GM23338 (cell line): ENCODE results near the gene PLD5. TPM values are rescaled to one million over a fixed set of nuclear protein-coding genes. Genes with fewer than 3 reads are reported as not detected.

Source experiments
- ATAC-seq: fragments of 200-7000 bp; cut with Tn5 transposase; 3 replicates; pipeline ENCODE4 v1.9.1; 2020
- DNase-seq: peaks from one replicate; pipeline ENCODE4 v3.0.0-alpha.2; 2015; ENCODE audit warnings: low spot score
- H2AFZ ChIP-seq: fragments of 200-600 bp; sonication (generic); 2 replicates; pipeline ENCODE4 v1.8.0; 2016; ENCODE audit warnings: antibody characterized with exemption, mild to moderate bottlenecking, moderate library complexity
- H3F3A ChIP-seq: fragments of 200-600 bp; sonication (generic); replicated peaks from 2 replicates; pipeline ENCODE4 v1.8.0; 2017; ENCODE audit warnings: antibody characterized with exemption, mixed run types, low read depth
- H3K27ac ChIP-seq: fragments of 200-600 bp; sonication (generic); 2 replicates; pipeline ENCODE4 v1.6.1; 2016; ENCODE audit warnings: low read depth
- H3K27me3 ChIP-seq: fragments of 200-600 bp; sonication (generic); 2 replicates; pipeline ENCODE4 v1.8.0; 2016; ENCODE audit warnings: mild to moderate bottlenecking, mixed run types, moderate library complexity; ENCODE audit not compliant: insufficient read depth
- H3K36me3 ChIP-seq: fragments of 200-600 bp; sonication (generic); 2 replicates; pipeline ENCODE4 v1.8.0; 2016; ENCODE audit warnings: mild to moderate bottlenecking; ENCODE audit not compliant: insufficient read depth
- H3K4me1 ChIP-seq: fragments of 200-600 bp; sonication (generic); 2 replicates; pipeline ENCODE4 v1.8.0; 2016; ENCODE audit warnings: mild to moderate bottlenecking, moderate library complexity; ENCODE audit not compliant: insufficient read depth
- H3K4me2 ChIP-seq: fragments of 200-600 bp; sonication (generic); 2 replicates; pipeline ENCODE4 v1.7.1; 2017; ENCODE audit warnings: mixed run types
- H3K4me3 ChIP-seq: fragments of 200-600 bp; sonication (generic); 2 replicates; pipeline ENCODE4 v1.6.1; 2016; ENCODE audit warnings: mixed run types
- H3K79me2 ChIP-seq: fragments of 200-600 bp; sonication (generic); replicated peaks from 2 replicates; pipeline ENCODE4 v1.8.0; 2017; ENCODE audit warnings: mild to moderate bottlenecking; ENCODE audit not compliant: insufficient read depth
- H3K9me2 ChIP-seq: fragments of 200-600 bp; sonication (generic); 2 replicates; pipeline ENCODE4 v1.8.0; 2017; ENCODE audit not compliant: insufficient read depth
- H4K20me1 ChIP-seq: fragments of 200-600 bp; sonication (generic); replicated peaks from 2 replicates; pipeline ENCODE4 v1.8.0; 2017; ENCODE audit warnings: mild to moderate bottlenecking; ENCODE audit not compliant: insufficient read depth
- H3K27ac Mint-ChIP-seq: 2 replicates; pipeline ENCODE4 v1.8.0; 2020; ENCODE audit warnings: inconsistent platforms, mild to moderate bottlenecking, moderate library complexity, mixed read lengths
- H3K27me3 Mint-ChIP-seq: 3 replicates; pipeline ENCODE4 v1.8.0; 2022; ENCODE audit warnings: low read depth, mild to moderate bottlenecking, moderate library complexity, mixed read lengths, inconsistent platforms; ENCODE audit not compliant: insufficient read depth, poor library complexity
- H3K36me3 Mint-ChIP-seq: 3 replicates; pipeline ENCODE4 v1.8.0; 2021; ENCODE audit warnings: low read depth, mild to moderate bottlenecking, inconsistent platforms, moderate library complexity, mixed read lengths
- H3K4me1 Mint-ChIP-seq: 3 replicates; pipeline ENCODE4 v1.8.0; 2020; ENCODE audit warnings: mild to moderate bottlenecking, inconsistent platforms, mixed read lengths
- H3K4me3 Mint-ChIP-seq: 3 replicates; pipeline ENCODE4 v1.8.0; 2021; ENCODE audit warnings: moderate library complexity, mild to moderate bottlenecking, inconsistent platforms, mixed read lengths
- H3K9me3 Mint-ChIP-seq: 3 replicates; pipeline ENCODE4 v1.8.0; 2020; ENCODE audit warnings: moderate library complexity, mild to moderate bottlenecking, inconsistent platforms, mixed read lengths
- CREB1 ChIP-seq: fragments of 250-450 bp; sonication (Bioruptor Pico); IDR thresholded peaks from 2 replicates; pipeline ENCODE4 v1.5.0; 2020; ENCODE audit warnings: low read depth, mild to moderate bottlenecking, moderate library complexity
- EZH2 ChIP-seq: fragments of 200-600 bp; sonication (generic); IDR thresholded peaks from one replicate; pipeline ENCODE4 v1.8.0; 2017; ENCODE audit warnings: antibody characterized with exemption, mild to moderate bottlenecking, low read depth; ENCODE audit not compliant: unreplicated experiment
- EZH2phosphoT487 ChIP-seq: fragments of 200-600 bp; sonication (generic); IDR thresholded peaks from one replicate; pipeline ENCODE4 v1.8.1; 2018; ENCODE audit warnings: antibody characterized with exemption; ENCODE audit not compliant: unreplicated experiment
- JUNB ChIP-seq: IDR thresholded peaks from one replicate; pipeline ENCODE4 v1.6.1; 2016; ENCODE audit warnings: antibody characterized with exemption; ENCODE audit not compliant: unreplicated experiment
- NANOG ChIP-seq: IDR thresholded peaks from 2 replicates; pipeline ENCODE4 v1.6.1; 2016; ENCODE audit warnings: antibody characterized with exemption, borderline replicate concordance
- POLR2AphosphoS5 ChIP-seq: IDR thresholded peaks from 2 replicates; pipeline ENCODE4 v1.6.1; 2016; ENCODE audit warnings: antibody characterized with exemption, low read depth
- STAT1 ChIP-seq: IDR thresholded peaks from one replicate; pipeline ENCODE4 v1.6.1; 2016; ENCODE audit warnings: antibody characterized with exemption; ENCODE audit not compliant: unreplicated experiment
- ZNF114 ChIP-seq: fragments of 250-450 bp; sonication (Bioruptor Pico); IDR thresholded peaks from 2 replicates; pipeline ENCODE4 v1.5.0; 2020; ENCODE audit warnings: mild to moderate bottlenecking, moderate library complexity
- ZNF331 ChIP-seq: fragments of 250-450 bp; sonication (Bioruptor Pico); IDR thresholded peaks from 2 replicates; pipeline ENCODE4 v1.5.0; 2020; ENCODE audit warnings: low read depth, mild to moderate bottlenecking, moderate library complexity
- polyA plus RNA-seq: library from polyadenylated mRNA; unstranded; fragments of >200 nt; fragmentation: Nextera tagmentation; extraction: Ambion mirVana; gene quantifications from 2 replicates; pipeline ENCODE4 v1.2.1, GENCODE V29; 2016
- total RNA-seq: library from RNA; depleted of rRNA; stranded (reverse); fragments of >200 nt; shearing (Covaris generic); gene quantifications from 2 replicates; pipeline ENCODE4 v1.2.3, GENCODE V29; 2014
- TF ChIP-seq, protein P1 (sequence below): IDR thresholded peaks from one replicate; pipeline ENCODE4 v1.6.1; 2018; ENCODE audit warnings: antibody characterized with exemption; ENCODE audit not compliant: unreplicated experiment
- TF ChIP-seq, protein P2 (sequence below): fragments of 250-450 bp; sonication (Bioruptor Pico); IDR thresholded peaks from 2 replicates; pipeline ENCODE4 v1.5.0; 2020; ENCODE audit warnings: mild to moderate bottlenecking, moderate library complexity
- TF ChIP-seq, protein P3 (sequence below), 2 experiments: fragments of 200-600 bp in 1 of 2; sonication (generic) in 1 of 2; conservative IDR thresholded peaks; 2 replicates each; pipeline versions ENCODE4 v1.5.1 to v1.6.1; 2016 to 2017; ENCODE audit warnings: antibody characterized with exemption in 2 of 2, low read depth in 2 of 2, mild to moderate bottlenecking in 2 of 2, moderate library complexity in 1 of 2
- TF ChIP-seq, protein P4 (sequence below): IDR thresholded peaks from 2 replicates; pipeline ENCODE4 v1.6.1; 2016; ENCODE audit warnings: antibody characterized with exemption

The PLD5 gene
- total and polyA plus RNA-seq, 2 experiments from 2014 or later: 5.5 to 5.8 TPM

DNA sequence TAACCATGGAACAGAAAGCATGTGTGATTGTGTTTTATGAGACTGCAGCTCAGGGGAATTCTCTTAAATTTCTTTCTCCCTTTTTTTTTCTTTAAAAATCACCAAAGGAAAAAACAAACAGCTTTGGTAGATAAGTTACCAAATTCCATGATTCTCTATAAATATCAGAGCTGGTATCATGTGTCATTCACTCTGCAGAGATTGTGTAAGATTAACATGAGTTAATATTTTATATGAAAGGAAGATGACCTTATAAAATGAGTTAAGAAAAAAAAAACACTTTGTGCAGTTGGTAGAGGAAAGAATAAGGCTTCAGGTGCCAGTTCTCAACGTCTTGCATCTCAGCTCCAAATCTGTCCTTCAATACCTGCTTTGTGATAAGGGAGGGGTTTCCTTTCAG, 287.4 kb downstream of the PLD5 start:
- no peaks in the 10 kb centered on the region for H3K9me3 Mint-ChIP-seq
- Histone ChIP-seq H3K27ac (no peak overlapping the region), H3K27me3 (no peaks in the 10 kb centered on the region), H3K4me3 (no peak overlapping the region), H3K79me2 (no peaks in the 10 kb centered on the region), H3K9me2 (peaks cover 6% of the 10 kb centered on the region; the same call in 1 of the 2 replicates), H3K36me3 (no peaks in the 10 kb centered on the region), H3F3A (no peaks in the 10 kb centered on the region), H4K20me1 (no peaks in the 10 kb centered on the region), H3K4me2 (no peak overlapping the region), H2AFZ (no peak overlapping the region), H3K4me1 (no peaks in the 10 kb centered on the region)
- peaks cover 2% of the 10 kb centered on the region; the same call in 1 of the 3 replicates for H3K4me1 Mint-ChIP-seq
- H3K36me3 Mint-ChIP-seq: no peaks in the 10 kb centered on the region
- no peak overlapping the region for H3K27ac Mint-ChIP-seq
- DNase-seq: no peak
- TF ChIP-seq EZH2phosphoT487 (no peak), NANOG (no peak), STAT1 (no peak), EZH2 (no peak), JUNB (no peak), ZNF114 (CRISPR knock-in tag) (no peak), POLR2AphosphoS5 (no peak), CREB1 (CRISPR knock-in tag) (no peak), ZNF331 (no peak)
- TF ChIP-seq, protein P1, sequence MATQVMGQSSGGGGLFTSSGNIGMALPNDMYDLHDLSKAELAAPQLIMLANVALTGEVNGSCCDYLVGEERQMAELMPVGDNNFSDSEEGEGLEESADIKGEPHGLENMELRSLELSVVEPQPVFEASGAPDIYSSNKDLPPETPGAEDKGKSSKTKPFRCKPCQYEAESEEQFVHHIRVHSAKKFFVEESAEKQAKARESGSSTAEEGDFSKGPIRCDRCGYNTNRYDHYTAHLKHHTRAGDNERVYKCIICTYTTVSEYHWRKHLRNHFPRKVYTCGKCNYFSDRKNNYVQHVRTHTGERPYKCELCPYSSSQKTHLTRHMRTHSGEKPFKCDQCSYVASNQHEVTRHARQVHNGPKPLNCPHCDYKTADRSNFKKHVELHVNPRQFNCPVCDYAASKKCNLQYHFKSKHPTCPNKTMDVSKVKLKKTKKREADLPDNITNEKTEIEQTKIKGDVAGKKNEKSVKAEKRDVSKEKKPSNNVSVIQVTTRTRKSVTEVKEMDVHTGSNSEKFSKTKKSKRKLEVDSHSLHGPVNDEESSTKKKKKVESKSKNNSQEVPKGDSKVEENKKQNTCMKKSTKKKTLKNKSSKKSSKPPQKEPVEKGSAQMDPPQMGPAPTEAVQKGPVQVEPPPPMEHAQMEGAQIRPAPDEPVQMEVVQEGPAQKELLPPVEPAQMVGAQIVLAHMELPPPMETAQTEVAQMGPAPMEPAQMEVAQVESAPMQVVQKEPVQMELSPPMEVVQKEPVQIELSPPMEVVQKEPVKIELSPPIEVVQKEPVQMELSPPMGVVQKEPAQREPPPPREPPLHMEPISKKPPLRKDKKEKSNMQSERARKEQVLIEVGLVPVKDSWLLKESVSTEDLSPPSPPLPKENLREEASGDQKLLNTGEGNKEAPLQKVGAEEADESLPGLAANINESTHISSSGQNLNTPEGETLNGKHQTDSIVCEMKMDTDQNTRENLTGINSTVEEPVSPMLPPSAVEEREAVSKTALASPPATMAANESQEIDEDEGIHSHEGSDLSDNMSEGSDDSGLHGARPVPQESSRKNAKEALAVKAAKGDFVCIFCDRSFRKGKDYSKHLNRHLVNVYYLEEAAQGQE: no peak
- TF ChIP-seq, protein P2, sequence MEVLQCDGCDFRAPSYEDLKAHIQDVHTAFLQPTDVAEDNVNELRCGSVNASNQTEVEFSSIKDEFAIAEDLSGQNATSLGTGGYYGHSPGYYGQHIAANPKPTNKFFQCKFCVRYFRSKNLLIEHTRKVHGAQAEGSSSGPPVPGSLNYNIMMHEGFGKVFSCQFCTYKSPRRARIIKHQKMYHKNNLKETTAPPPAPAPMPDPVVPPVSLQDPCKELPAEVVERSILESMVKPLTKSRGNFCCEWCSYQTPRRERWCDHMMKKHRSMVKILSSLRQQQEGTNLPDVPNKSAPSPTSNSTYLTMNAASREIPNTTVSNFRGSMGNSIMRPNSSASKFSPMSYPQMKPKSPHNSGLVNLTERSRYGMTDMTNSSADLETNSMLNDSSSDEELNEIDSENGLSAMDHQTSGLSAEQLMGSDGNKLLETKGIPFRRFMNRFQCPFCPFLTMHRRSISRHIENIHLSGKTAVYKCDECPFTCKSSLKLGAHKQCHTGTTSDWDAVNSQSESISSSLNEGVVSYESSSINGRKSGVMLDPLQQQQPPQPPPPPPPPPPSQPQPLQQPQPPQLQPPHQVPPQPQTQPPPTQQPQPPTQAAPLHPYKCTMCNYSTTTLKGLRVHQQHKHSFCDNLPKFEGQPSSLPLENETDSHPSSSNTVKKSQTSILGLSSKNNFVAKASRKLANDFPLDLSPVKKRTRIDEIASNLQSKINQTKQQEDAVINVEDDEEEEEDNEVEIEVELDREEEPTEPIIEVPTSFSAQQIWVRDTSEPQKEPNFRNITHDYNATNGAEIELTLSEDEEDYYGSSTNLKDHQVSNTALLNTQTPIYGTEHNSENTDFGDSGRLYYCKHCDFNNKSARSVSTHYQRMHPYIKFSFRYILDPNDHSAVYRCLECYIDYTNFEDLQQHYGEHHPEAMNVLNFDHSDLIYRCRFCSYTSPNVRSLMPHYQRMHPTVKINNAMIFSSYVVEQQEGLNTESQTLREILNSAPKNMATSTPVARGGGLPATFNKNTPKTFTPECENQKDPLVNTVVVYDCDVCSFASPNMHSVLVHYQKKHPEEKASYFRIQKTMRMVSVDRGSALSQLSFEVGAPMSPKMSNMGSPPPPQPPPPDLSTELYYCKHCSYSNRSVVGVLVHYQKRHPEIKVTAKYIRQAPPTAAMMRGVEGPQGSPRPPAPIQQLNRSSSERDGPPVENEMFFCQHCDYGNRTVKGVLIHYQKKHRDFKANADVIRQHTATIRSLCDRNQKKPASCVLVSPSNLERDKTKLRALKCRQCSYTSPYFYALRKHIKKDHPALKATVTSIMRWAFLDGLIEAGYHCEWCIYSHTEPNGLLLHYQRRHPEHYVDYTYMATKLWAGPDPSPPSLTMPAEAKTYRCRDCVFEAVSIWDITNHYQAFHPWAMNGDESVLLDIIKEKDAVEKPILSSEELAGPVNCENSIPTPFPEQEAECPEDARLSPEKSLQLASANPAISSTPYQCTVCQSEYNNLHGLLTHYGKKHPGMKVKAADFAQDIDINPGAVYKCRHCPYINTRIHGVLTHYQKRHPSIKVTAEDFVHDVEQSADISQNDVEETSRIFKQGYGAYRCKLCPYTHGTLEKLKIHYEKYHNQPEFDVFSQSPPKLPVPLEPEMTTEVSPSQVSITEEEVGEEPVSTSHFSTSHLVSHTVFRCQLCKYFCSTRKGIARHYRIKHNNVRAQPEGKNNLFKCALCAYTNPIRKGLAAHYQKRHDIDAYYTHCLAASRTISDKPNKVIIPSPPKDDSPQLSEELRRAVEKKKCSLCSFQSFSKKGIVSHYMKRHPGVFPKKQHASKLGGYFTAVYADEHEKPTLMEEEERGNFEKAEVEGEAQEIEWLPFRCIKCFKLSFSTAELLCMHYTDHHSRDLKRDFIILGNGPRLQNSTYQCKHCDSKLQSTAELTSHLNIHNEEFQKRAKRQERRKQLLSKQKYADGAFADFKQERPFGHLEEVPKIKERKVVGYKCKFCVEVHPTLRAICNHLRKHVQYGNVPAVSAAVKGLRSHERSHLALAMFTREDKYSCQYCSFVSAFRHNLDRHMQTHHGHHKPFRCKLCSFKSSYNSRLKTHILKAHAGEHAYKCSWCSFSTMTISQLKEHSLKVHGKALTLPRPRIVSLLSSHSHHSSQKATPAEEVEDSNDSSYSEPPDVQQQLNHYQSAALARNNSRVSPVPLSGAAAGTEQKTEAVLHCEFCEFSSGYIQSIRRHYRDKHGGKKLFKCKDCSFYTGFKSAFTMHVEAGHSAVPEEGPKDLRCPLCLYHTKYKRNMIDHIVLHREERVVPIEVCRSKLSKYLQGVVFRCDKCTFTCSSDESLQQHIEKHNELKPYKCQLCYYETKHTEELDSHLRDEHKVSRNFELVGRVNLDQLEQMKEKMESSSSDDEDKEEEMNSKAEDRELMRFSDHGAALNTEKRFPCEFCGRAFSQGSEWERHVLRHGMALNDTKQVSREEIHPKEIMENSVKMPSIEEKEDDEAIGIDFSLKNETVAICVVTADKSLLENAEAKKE (CRISPR knock-in tag): no peak
- TF ChIP-seq, protein P3, sequence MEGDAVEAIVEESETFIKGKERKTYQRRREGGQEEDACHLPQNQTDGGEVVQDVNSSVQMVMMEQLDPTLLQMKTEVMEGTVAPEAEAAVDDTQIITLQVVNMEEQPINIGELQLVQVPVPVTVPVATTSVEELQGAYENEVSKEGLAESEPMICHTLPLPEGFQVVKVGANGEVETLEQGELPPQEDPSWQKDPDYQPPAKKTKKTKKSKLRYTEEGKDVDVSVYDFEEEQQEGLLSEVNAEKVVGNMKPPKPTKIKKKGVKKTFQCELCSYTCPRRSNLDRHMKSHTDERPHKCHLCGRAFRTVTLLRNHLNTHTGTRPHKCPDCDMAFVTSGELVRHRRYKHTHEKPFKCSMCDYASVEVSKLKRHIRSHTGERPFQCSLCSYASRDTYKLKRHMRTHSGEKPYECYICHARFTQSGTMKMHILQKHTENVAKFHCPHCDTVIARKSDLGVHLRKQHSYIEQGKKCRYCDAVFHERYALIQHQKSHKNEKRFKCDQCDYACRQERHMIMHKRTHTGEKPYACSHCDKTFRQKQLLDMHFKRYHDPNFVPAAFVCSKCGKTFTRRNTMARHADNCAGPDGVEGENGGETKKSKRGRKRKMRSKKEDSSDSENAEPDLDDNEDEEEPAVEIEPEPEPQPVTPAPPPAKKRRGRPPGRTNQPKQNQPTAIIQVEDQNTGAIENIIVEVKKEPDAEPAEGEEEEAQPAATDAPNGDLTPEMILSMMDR (conservative IDR thresholded peaks at IDR 0.05; ENCODE audit: low read depth in 2 of 2): no peak
- TF ChIP-seq, protein P4, sequence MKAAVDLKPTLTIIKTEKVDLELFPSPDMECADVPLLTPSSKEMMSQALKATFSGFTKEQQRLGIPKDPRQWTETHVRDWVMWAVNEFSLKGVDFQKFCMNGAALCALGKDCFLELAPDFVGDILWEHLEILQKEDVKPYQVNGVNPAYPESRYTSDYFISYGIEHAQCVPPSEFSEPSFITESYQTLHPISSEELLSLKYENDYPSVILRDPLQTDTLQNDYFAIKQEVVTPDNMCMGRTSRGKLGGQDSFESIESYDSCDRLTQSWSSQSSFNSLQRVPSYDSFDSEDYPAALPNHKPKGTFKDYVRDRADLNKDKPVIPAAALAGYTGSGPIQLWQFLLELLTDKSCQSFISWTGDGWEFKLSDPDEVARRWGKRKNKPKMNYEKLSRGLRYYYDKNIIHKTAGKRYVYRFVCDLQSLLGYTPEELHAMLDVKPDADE: no peak
- no peak overlapping the region for H3K4me3 Mint-ChIP-seq
- no peaks in the 10 kb centered on the region for H3K27me3 Mint-ChIP-seq
- ATAC-seq: no peak
